ENCODE measurements around the gene C1orf21.
"Not testable (repeated sequence)": the region's sequence is repeated elsewhere in the genome, so short reads cannot be mapped to it uniquely, and the experiment has no call there.

C1orf21 gene, protein sequence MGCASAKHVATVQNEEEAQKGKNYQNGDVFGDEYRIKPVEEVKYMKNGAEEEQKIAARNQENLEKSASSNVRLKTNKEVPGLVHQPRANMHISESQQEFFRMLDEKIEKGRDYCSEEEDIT

DNA sequence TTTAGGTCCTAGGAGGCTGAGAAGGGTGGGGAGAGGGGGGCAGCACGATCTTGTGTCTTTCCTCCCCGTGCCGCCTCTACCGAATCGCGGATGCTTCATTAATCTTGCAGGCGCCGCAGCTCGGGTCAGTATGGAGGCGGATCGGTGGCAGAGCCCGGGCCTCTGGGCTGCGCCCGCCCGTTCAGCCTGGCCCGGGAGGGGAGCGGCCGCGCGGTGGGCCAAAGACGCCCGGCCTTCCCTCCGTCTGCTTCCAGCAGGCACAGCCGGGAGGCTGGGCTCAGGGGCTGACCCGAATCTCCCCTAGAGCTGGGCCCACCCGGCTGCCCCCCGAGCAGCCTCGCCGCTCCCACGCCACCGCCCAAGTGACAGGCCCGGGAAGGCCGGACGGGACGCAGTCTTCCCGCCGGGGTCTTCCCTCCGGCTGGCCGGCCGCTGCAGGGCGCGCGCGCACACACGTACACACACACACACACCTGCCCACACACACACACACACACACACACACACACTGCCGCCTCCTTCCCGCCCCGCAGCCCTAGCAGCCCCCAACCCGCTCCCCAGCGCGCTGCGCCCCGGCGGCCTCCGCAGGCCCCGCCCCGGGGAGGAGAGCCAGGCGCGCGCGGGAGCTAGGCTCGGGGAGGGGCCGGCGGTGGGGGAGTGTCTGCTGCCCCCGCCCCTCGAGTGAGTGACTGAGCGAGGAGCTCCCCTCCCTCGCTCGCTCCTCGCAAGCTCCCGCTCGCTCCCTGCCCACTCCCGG is at the start of gene C1orf21:
Gene C1orf21, plus strand, starts transcription at position 718 of the 757 bp plus-strand sequence. CDS start 90,481 bp downstream, outside the sequence.
- DNase-seq (ENCODE audit: extremely low read depth in 1 of 2, low read depth in 1 of 2) = peak in 1 of 2 donors; percentile 47

DNA sequence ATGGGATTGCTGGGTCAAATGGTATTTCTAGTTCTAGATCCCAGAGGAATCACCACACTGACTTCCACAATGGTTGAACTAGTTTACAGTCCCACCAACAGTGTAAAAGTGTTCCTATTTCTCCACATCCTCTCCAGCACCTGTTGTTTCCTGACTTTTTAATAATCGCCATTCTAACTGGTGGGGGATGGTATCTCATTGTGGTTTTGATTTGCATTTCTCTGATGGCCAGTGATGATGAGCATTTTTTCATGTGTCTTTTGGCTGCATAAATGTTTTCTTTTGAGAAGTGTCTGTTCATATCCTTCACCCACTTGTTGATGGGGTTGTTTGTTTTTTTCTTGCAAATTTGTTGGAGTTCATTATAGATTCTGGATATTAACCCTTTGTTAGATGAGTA is 49.0 kb upstream of the C1orf21 start:
- not testable (repeated sequence) for DNase-seq (ENCODE audit: extremely low read depth in 1 of 2, low read depth in 1 of 2)

DNA sequence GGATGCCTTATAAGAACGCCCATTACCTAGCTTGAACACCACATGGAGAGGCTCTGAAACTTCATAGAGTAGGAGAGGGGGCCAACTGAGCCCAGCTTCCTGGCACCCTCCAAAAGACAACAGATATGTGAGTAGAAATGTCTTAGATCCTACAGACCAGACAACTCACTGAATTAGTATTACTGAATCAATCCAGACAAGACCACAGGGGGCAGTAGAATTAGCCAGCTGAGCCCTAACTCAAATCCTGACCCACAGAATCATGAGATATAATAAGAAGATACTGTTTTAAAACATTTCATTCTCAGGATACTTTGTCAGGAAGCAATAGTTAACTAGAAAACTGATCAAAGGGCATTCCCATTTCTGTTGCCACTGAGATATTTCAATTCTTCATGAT is 45.8 kb upstream of the C1orf21 start:
- no peak for DNase-seq (ENCODE audit: extremely low read depth in 1 of 2, low read depth in 1 of 2)

DNA sequence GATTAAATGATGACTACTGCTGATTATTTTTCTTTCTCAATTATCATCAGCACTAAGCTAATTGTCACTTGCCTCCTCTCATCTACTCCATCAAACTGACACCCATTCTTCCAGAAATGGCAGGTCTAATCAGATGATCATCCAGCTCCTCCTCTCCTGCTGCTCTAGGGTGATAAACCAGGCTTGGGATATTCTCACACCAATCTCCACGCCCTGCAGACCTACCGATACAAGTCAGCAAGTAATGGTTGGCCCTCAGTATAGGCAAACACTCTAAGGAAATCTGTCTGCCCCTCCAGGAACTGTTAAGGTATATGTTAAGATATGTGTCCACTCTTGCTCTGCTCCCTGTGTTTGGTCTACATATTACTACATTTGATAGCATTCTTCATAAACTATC is 36.3 kb upstream of the C1orf21 start:
- no peak for DNase-seq (ENCODE audit: extremely low read depth in 1 of 2, low read depth in 1 of 2)

DNA sequence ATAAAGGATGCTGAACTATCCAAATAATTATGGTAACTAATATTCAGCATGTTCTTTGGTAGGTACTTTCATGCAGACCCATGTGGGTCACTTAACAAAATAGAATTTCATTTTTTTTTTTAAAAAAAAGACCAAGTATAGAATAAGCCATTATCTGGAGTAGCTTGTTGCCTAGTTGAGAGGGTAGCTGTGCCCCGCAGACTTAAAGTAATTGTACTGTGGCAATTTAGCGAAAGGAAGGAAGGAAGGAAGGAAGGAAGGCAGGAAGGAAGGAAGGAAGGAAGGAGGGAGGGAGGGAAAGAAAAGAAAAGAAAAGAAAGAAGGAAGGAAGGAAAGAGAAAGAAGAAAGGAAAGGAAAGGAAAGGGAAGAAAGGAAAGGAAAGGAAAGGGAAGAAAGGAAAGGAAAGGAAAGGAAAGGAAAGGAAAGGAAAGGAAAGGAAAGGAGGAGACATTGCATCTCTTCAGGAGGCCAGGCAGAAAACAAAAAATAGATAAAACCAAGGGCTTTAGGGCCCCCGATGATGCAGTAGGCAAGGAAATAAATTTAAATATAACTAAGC is 35.3 kb upstream of the C1orf21 start:
- no peak for DNase-seq (ENCODE audit: extremely low read depth in 1 of 2, low read depth in 1 of 2)

DNA sequence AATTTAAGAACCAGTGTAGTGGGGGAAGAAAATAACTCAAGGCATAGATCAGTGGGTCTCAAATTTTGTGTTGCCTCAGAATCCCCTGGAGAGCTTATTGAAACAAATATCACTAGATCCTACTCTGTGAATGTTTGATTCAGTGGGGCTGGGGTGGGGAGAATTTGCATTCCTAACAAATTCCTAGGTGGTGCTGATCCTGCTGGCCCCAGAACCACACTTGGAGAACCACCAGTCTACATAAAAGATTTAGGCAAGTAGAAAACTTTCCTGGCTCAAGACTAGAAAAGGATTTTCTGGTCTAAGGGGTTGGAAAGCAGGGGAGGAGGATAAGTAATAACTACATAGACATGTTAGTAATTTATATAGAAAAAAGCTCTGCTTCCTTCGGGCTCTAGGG is 34.1 kb upstream of the C1orf21 start:
- DNase-seq (ENCODE audit: extremely low read depth in 1 of 2, low read depth in 1 of 2) = no peak

DNA sequence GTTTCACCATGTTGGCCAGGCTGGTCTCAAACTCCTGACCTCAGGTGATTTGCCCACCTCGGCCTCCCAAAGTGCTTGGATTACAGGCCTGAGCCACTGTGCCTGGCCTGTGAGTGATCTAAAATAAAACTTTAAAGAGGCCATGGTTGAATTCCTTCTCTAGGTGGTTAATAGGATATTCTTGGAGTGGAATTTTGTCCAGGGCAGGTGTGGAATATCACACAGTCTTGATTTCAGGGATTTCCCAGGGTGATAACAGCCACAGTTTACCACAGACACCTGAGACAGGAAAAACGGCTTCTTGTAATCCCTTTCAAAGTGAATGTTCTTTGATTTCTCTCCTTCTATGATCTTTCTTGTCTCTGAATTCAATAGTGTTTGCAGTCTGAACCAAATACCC is 32.1 kb upstream of the C1orf21 start:
- DNase-seq (ENCODE audit: extremely low read depth in 1 of 2, low read depth in 1 of 2) = no peak

DNA sequence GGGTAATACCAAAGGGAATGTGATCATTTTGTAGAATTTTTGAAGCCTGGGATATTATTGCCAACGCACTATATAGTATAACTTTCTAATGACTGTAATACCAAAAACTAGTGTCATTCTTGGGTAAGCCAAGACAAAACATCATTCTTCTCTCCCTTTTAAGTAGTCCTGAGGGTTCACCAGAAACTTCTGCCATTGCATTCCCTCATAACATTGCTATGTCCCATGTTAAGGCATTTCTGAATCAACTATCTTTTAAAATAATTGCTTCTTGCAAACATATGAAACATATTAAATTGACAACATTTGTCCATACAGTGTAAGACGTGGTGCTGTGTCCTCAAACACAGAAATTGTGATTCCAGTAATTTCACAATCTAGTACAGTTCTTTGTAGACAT is 29.9 kb upstream of the C1orf21 start:
- DNase-seq (ENCODE audit: extremely low read depth in 1 of 2, low read depth in 1 of 2) = no peak

DNA sequence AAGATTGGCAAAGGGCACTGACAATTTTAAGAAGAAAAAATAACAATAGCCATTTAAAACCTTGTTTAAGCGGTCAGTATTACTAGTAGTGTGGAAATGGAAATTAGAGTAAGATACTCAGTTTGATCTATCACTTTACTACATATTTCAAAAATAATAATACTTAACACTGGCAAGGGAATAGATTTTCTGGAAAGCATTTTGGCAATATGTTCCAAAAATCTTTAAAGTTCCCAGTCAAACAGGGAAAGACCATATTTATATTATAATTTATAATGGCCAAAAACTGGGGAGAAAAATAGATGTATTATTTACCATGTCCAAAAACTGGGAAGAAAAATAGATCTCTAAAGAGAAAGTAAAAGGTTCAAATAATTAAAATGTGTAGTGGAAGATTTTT is 28.6 kb upstream of the C1orf21 start:
- DNase-seq (ENCODE audit: extremely low read depth in 1 of 2, low read depth in 1 of 2) = no peak

DNA sequence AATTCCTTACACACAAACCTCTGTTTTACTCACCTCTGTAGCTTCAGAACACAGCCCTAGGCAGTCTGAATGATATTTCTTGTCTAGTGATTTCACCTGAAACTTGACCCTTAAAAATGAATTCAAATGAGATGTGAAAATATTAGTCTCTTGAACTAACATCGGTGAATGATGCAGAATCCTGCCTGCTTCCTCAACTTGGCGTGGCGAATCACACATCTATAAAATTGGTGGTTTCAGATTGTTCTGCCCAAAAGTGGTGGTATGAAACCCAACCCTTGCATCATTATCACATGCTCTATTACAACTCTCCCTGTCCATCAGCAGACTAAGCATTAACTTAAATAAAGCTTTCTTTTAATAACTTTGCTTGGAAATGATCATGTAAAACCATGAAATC is 26.9 kb upstream of the C1orf21 start:
- no peak for DNase-seq (ENCODE audit: extremely low read depth in 1 of 2, low read depth in 1 of 2)

DNA sequence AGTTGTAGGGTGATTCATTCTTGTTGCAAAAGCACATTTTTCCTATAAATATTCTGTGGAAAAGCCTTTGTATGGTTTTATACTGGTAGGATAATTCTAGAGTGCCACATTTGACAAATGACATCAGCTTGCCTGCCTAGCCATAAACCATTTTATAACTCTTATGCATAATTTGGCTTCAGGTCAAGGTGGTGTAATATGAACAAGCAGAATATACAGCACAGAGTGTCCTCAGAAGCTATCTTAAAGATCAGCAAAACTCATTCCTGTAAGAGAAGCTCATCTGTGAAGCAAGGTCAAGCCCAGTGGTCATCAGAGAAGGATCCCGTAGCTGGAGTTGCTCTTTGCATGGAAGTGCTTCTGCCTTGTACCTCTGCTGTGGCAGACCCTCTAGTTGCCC is 24.0 kb upstream of the C1orf21 start:
- no peak for DNase-seq (ENCODE audit: extremely low read depth in 1 of 2, low read depth in 1 of 2)

DNA sequence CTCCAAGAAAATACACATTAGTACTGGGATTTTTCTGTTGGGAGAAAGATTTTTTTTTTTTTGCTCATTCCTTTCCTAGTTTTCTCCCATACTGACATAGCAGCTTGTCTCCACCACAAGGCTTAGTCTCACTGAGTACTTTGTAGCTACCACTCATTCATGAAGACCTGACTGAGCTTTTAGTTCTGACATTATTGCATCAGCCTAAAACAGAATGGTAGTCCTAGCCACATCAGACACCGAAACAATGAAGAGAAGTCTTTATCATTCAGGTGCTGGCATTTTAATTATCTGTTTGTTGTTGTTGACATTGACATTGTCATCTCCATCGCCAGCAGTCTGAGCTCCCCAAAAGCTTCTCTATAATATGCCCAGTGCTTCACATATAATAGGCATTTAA is 21.1 kb upstream of the C1orf21 start:
- DNase-seq (ENCODE audit: extremely low read depth in 1 of 2, low read depth in 1 of 2) = no peak

DNA sequence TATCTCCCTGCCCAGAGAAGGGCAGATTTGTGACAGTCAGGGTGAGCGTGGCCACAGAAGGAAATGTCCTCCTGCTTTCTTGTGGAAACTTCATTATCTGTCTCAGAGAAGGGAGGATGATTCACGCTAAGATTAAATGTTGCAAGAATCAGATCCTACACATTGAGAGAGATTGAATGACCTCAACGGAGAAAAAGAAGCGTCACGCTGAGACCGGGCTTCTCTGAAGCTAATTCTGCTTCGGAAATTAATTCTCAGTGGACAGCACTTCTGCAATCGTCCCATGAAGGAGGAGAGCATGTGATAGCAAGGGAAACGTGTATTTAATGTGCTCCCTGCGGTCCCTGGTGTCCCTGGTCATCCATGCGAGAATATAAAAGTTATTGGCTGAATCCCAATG is 19.8 kb upstream of the C1orf21 start:
- no peak for DNase-seq (ENCODE audit: extremely low read depth in 1 of 2, low read depth in 1 of 2)

DNA sequence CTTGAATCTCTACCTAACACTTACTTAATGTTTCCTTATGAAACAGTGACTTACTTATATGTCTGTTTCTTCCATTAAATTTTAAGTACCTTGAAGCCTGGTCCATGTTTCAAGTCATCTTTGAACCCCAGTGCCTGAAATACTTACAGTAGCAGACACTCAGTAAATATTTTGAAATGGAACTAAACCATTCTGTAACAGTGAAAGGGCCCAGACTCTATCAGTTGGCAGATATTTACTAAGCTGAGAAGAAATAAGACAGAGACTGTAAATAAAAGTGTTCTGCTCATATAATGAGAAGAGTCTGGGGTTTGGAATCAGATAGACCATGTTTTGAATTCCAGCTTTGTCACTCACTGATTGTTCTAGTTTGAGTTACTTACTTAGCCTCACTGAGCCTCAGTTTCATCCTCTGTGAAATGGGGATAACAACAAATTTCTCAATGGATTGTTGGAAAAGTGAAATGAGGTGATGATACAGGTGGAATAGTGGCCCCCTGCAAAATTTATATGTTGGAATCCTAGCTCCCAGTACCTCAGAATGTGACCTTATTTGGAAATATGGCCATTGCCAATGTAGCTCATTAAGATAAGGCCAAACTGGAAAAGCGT is 19.3 kb upstream of the C1orf21 start:
- no peak for DNase-seq (ENCODE audit: extremely low read depth in 1 of 2, low read depth in 1 of 2)

DNA sequence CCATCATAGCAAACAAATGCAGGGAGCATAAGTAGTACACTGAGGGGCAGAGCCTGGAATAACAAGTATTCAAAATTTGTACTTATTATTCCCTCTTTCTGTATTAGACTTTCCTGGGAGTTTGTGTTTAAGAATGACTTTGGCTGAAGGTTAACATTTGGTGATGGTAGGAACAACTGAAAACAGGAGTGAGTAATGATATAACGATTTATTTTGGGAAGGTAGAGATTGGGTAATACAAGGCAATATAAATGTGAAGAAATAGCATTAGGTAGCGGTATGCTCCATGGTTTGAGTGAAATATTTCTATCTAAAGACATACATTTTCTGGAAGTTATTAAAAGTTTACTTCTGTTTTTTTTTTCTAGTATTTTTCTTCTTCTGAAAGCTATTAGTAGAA is 18.5 kb upstream of the C1orf21 start:
- DNase-seq (ENCODE audit: extremely low read depth in 1 of 2, low read depth in 1 of 2) = no peak

DNA sequence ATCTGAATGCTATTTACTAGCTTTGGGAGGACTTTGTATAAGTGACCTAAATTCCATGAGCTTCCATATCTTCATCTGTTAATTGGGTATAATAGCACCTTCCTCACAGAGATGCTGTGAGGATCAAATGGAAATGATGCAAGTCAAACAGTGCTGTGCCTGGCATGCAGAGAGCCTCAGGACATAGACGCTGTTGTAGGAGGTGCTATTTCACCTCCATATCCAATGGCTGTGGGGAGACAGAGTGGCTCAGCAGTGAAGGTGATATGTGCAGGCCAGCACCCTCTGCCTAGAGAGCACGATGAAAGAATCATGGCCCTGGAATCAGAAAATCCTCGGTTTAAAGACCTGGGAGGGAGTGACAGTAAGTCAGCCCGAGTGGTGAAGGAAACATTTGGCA is 16.0 kb upstream of the C1orf21 start:
- DNase-seq (ENCODE audit: extremely low read depth in 1 of 2, low read depth in 1 of 2) = no peak

DNA sequence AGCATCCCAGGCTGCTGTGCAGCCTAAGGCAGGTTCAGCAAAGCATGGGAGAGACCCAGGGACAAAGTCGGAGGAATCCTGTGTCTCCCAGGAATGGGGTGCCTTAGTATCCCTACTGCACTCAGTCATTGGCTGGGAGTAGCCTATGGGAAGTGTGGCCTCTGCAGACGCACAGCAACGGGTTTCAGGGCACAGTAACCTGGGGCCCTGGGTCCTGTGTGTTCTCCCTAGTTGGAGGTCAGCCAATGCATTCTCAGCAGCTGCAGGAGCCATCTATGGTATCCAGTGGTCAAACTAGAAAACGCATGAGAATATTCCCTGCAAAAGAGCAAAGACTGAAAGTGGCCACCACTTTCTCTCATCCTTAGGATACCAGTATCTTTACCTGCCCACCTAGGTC is 13.7 kb upstream of the C1orf21 start:
- no peak for DNase-seq (ENCODE audit: extremely low read depth in 1 of 2, low read depth in 1 of 2)

DNA sequence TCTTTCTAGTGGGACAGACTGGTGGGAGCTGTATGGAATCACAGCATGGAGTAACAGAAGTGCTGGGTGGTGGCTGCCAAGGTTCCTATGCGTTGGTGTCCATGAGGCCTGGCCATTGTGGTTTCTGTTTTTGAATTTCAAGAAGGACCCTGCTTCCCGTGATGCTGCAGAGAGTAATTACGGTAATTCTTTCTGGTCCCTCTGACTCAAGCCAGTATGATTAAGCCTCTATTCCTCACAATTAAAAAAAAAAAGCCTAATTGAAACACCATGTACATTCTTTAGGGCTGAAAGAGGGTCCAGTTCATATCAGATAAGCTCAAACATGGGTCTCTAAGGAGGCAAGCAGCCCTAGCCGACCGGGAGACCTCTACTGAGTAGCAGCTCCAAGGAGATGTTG is 10.5 kb upstream of the C1orf21 start:
- no peak for DNase-seq (ENCODE audit: extremely low read depth in 1 of 2, low read depth in 1 of 2)

DNA sequence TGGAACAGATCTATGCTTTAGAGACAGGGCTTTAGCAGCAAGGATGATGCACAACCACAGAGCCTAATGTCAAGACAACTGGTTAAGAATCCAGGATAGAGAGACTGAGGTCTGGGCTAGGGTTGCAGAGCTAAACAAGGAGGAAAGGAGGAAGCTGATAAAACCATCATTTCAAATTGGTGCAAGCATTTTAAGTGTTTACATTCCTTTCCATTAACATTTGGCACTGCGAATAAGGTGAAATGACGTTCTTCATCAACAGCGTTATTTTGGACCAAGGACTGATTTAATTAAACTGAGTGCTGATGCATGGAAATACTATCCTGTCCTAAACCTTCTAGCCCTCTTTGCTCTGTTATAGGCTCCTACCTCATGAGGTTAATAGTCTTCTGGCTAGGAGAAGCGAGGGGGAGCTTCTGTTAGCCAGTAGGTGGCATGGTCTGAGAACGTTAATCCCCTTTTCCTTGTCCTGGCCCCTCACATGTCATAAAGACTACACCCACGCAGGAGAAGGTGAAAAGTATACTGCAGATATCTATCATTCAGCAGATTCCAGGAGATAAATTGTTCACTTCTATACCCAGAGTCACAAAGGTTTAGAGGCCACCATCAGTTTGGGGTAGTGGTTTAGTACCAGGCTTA is 7.6 kb upstream of the C1orf21 start:
- no peak for DNase-seq (ENCODE audit: extremely low read depth in 1 of 2, low read depth in 1 of 2)

DNA sequence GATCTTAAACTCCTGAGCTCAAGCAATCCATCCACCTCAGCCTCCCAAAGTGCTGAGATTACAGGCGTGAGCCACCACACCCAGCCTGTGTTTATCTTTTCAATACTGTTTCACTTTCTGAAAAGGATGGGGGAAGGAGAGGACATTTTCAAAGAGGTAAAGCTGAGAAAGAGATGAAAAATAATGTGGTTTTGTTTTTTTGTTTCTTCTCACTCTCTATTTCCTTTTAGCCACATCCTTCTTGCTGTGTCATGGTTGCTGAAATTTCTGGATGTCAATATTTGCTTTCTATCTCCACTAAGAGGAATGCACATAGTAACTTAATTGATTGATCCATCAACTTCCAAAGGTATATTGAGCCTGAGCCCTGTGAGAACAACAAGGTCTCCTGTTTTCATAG is 6.4 kb upstream of the C1orf21 start:
- DNase-seq (ENCODE audit: extremely low read depth in 1 of 2, low read depth in 1 of 2) = no peak

DNA sequence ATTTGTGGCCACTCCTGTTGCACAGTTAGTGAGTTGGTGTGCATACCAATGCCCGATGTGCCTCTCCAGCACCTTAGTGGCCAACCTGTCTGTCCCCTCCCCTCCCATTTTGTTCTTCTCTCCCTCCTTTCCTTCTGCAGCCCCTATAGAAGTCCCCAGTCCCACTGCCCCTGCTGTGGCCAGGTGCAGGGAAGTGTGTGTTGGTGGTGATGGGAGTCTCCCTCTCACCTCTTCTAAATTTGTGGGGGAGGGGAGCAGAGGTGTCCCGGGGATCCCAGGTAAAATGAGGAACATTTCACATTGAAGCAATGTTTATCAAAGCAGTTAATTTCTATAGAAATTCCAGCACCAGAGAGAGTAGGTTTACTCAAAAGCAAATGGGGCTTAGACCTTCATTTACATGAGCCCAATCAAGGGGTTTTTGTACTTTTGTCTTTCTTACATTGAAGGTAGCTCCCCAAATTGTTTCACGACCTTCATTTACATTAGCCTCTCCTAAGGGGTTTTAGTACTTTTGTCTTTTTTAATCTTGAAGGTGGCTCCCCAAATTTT is 3.0 kb upstream of the C1orf21 start:
- no peak for DNase-seq (ENCODE audit: extremely low read depth in 1 of 2, low read depth in 1 of 2)
